Femur (tissue), 1 donor: ENCODE results near the gene HDAC11.

Source experiments
- DNase-seq: peaks from one replicate; pipeline ENCODE4 v3.0.0-alpha.2; 2017

The HDAC11 gene

DNA sequence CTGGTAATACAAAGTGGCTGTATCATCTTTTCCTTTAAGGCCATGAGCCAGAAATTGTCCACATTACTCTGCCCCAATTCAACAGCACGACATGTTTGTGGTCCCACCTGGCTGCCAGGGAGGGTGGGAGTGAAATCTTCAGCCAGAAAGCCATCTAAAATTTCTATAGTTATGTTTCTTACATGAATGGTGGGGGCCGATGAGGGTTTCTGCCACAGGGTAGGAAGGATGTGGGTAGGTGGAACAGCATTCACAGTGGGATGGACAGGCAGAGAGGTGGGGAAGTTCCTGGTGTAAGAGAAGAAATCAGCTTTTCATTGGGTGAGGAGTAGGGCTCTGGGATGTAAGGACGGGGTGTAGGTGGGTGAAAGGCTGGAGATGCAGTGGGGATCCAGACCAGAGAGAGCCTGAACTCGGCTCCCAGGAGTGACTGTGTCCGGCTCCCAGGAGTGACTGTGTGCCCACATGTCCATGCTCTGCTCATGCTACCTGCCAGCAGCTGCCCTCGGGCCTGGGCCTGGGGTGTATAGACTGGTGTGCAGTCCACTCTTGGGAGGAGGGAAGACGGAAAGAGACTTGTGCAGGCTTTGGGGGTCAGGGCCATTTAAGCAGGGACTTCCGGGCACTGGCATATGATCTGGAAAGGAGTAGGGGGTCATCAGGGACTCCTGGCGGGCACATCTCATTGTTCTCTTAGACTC is 65.0 kb downstream of the HDAC11 start:
- no peak for DNase-seq

DNA sequence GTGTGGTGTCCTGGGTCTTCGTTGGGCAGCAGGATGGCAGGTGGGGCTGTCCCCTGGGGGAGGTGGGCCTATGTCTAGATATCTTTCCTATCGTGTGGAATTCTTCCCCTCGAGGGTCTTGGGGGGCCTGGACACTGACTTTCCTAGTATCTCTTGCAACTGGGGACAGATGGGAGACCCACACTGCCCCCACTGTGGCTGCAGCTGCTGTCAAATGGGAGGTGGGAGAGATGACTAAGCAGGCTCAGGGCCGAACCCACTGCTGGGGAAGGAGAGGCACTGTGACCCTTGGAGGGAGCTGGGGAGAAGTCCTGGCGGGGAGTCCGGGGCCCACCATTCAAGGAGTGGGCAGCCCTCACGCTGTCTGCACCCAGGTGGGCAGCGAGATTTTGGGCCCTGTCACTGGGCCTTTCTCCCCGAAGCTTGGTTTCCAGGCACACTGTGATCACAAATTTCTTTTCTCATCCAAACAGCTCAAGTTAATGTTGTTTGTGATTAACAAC is 65.9 kb downstream of the HDAC11 start:
- DNase-seq: no peak

DNA sequence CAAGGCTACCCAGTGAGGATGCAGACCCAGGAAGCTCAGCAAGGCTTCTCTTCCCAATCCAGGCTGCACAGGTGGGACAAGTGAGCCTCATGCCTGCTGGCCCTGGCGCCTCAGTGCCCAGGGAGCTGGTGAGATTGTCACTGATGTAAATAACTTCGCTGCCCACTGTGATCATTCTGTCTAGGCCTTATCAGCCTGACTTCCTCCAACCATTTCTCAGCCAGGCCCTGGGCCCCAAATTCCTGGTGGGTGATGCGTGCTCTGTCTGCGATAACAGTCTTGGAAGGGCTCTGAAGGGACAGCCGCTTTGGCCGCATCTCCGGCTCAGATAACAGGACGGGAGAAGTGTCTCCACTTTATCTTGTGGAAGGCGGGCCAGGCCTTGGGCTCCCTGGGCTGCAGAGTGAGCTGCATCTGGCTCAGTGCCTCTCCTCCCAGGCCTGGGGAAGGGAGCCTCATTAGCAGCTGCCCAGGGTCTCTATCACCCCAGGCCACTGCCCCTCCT is 66.6 kb downstream of the HDAC11 start:
- DNase-seq: no peak

DNA sequence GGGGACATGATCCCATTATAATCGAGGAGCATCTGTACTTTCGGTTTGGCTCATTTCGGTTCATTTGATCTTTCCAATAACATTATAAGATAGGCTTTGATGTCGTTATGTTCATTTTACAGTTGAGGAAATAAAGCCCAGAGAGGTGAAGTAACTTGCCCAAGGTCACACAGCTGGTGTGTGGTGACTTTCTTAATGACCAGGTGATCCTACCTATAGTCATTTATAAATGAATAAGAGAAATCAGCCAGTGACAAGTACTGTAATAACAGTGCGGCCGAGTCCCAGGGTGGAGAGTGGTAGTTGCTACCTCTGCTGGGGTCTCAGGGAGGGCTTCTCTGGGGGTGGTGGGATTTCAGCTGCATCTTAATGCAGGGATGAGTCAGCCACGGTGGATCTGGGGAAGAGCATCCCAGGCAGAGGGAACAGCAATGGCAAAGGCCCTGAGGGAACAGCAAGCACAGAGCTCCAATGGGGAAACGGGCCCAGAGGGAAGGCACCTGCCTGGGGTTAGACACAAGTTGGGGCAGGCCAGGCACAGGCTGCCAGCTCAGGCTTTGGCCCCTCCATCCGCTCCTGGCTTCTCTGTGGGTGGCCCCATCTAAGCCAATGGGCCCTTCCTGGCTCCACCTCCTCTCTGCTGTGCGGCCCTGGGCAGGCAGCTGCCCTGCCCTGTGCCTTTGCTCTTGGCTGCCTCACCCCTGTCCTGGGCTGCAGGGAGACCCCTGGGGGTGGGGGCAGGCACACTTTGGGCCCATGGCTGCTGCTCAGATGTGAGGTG is 67.7 kb downstream of the HDAC11 start:
- DNase-seq: no peak

DNA sequence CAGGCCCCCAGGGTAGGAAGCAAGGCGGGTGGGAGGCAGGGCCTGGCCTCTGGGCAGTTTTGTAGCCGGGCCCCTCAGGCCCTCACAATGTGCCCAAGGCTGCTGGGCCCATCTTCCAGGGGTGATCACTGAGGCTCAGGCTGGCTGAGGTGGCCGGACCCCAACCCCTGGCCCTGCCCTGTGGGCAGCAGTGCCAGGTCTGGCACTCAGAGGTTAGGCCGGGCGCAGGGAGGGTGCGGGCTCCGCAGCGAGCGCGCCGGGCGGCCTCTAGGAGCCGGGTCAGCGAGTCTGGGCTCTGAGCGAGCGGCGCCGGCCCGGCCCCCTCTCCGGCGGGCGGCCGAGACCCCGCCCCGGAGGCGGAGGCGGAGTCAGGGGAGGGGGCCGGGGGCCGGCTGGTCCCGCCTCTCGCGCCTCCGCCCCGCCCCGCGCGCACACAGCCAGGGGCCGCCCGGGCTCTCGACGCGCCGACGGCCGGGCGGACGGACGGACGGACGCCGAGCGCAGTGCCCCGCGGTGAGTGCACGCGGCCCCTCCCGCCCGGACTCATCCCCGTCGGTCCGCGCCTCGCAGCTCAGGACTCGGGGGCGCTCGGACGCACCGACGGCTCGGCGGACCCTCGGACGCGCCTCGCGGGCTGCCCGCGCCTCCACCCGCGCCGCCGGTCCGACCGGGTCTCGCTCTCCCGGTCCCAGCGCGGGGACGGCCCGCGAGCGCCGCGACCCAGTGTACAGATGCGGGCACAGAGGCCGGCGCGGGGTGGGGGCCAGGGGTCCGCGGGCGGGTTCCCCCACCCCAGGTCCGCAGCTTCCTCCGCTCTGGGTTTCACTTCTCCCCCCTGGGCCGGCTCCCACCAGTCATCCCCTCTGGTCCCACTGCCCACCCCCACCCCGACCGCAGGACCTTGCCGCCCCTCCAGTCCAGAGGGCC is 68.9 kb downstream of the HDAC11 start, which contains the start of gene FBLN2:
TSS of gene FBLN2 (plus strand) at position 430 of the 927 bp plus-strand sequence. CDS start 21,231 bp downstream, outside the sequence.
- peak; percentile 70 for DNase-seq

DNA sequence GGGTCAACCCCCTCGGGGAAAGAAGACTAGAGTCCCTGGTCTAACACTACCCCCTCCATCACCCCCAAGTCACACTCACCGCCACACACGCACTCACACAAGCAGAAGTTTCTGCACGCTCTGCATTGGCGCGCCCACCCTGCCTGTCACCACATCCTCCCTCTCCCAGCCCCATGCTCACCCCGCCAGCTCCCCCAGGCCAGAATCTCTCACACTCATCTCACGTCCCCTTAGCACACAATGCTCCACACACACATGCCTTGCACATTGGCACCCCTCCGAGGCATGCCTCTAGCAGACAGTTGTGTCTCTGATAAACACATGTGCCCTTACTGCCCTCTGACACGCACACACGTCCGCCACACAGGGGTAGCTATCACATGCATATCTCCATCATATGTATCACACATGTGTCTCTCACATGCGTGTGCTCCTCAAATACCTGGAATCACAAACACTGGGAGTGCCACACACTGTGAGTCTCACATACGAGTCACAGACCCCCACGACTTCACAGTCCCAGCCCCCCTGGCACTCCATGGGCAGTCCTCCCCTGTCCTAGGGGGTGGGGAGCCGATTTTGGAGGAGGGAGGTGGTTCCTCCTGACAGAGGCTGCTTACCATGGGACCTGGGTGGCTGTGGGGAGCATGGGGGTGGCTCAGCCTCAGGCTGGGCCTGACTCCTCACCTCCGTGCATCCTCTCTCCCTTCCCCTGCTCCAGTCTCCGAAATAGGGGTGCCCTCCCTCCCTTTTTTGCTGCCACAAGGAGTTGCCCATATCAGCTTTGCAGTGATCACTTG is 69.7 kb downstream of the HDAC11 start:
- no peak for DNase-seq

DNA sequence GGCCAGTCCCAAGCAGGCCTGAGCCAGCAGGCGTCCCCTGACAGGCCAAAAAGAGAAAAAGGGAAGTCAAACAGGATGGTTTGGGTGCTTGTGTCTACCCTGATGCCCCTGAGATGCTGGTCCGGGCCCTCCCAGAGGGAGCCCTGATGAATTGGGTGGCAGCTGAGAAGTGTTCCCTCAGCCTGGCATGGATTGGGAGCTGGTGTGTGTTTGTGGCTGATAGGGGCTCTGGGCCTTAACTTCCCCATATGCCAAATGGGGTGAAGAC is 70.3 kb downstream of the HDAC11 start:
- DNase-seq: no peak

DNA sequence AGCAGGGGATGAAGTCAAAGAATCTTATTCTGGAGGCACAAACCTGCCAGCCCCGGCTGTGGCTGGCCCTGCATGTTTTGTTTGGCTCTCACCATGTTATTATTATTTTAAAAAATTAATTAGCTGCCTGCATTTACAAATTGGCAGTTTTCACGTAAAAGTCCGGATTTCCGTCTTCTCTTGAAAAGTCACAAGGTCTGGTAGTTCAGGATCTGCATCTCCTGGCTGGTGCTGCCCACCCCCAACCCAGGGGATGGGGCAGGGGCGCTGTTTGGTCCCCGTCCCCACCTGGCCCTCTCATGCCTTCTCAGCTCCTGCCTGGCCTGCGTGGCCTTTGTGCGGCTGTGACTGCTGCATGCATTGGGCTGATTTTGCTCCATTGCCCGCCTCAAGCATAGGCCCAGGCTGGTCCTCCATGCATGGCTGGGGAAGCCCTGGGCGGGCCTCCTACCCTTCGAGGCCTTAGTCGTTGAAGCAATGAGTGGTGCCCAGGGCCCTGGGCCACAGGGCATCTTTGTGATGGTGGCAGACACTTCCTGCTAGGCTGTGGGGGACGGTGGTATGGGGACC is 70.8 kb downstream of the HDAC11 start:
- no peak for DNase-seq

DNA sequence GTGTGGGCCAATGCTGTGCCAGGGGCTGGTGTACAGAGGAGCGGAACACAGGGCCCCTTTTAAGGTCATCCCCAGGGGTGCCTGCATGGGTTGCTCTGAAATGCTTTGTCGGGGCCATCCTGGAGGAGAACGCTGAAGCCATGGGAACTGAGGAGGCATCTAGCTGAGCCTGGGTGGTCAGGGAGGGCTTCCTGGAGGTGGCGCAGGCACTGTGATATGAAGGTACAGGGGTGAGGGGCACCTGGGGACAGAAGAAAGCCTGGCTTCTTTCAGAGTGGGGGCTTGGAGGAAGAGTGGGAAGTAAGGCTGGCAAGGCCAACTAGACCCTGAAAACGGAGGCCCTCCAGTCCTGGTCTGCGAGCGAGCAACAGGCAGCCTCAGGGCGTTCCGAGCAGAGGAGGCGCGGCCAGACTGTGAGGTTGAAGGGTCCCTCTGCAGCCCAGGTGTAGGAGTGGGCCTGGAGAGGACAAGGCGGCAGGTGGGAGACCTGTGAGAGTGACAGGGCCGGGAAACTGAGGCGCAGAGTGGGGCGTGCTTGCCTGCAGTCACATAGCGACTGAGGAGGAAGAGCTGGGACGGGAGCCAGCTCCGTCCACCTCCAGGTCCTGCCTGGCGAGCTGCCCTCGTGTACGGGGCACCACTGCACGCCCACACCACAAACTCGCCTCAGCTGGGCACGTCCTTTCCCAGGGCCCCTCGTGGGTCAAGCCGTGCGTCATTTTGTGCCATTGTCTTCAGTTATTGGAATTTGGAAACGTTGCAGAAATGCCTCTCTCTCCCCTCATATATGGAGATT is 72.9 kb downstream of the HDAC11 start:
- DNase-seq: no peak

DNA sequence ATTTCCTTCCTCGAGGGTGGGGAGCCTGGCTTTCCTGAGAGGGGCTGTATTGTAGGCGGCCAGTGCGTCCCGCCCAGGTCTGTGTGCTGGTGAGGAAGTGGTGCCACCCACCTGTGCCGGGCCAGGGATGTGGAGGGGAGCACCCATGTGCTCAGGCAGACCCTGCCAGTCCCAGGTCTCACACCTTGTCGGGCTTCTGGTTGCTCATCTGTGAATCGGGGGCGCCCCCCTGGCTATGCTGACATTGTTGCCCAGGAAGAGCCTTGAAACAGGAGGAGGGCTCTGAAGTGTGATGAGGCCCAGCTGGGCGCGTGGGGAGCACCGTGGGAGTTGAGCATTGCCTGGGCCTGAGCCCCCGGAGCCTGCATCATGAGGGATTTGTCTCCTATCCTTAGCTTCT is 73.6 kb downstream of the HDAC11 start:
- no peak for DNase-seq

DNA sequence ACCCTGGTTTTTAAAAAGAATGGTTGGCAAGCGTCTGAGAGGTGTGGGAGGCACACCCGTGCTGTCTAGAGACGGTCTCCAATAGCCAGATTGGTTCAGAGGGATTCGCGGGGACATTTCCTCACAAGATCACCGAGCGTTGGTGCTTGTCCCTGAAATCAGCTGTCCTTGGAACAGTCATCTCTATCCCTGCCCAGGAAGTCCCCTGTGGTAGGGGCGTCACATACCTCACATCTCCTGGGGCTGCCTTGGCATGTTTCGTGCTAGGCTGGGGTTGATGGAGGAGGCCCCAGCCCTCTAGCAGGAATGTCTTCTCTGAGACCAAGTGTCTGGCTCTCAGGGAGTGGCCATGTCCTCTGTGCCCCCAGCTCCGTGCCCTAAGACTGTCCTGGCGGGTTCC is 75.6 kb downstream of the HDAC11 start:
- DNase-seq: no peak
